NCI-H1048 (cell line): ENCODE measurements around the gene TM9SF1.
"Not testable (repeated sequence)": the region's sequence is repeated elsewhere in the genome, so short reads cannot be mapped to it uniquely, and the experiment has no call there.

Source experiments
- DNase-seq: peaks from one replicate; lab custom pipeline; 2025; lab: John Stamatoyannopoulos, UW

TM9SF1 gene

GRCh38 chr14:24222987-24223386 is 27.7 kb upstream of the TM9SF1 start:
- not testable (repeated sequence) for DNase-seq

DNA sequence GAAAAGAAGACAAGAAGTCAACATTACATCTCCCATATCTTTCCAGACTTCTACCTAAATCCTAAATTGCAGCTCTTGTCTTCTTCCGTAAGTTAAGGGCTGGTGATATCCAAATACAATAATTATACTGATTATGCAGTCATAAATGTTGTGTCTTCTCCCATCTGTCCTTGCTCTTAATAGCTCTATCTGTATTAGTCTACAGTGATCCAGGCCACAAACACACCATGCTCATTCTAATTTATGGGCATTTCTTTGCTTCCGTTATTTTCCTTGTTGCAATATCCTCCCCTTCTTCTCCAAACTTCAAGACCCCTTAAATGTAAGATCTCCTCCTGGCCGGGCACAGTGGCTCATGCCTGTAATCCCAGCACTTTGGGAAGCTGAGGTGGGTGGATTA is 24.3 kb upstream of the TM9SF1 start:
- DNase-seq, result no peak

- no peak for DNase-seq
Measured at GRCh38 chr14:24219080-24219479, 23.8 kb upstream of the TM9SF1 start.

- not testable (repeated sequence) for DNase-seq
Measured at GRCh38 chr14:24216876-24217275, 21.6 kb upstream of the TM9SF1 start.

DNA sequence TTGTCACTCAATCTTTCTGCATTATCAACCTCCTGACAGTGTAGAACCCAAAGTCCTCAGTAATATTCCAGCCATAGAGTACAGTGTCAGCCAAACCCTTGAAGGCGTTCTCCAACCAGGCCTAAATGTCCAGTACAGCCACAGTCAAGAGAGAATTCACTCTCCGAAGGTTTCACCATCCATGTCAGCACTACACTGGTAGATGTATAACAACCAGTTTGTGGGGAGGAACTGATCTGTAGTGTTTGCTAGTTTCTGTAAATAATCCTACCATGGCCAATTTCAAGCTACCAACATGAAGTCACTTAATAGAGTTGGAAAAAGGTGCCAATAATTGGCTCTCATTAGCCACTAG is 21.1 kb upstream of the TM9SF1 start:
- DNase-seq, result no peak

DNA sequence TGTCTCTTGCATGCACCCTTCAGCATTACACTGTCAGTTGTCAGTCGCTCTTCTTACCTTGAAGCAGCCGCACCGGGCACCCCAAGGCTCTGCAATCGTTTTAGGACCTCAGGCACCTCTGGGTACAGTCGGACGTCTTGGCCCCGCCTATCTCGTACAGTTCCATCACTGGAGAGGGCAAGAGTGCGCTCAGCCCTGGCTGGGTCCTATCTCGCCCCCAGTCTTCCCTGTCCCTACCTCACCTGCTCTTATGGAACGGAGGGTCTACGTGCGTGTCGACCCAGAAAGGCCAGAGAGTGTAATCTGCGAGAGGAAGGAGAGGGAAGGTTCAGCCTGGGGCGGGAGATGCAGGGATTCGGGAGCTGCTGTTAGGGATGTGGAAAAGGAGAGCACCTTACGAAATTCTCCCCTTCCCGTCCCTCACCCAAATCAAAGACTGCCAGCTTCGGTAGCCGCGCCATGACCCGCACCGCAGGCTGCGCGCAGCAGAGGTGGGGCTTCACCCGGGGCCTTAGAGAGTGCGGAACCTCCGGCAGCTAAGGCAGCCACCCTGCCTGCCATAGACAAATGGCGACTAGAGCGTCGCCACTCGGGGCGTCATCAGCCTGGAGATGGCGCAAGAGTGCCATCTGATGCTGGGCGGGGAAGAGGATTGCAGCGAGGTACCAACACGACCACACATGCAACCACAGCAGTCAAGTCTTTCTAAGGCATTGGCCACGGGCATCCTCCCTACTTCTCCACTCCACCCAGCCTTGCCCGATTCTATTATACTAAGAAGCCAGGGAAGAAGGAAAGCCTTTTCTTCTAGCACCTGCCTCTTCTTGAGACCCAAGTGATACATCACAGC is 20.5 kb upstream of the TM9SF1 start, which contains the start of gene MDP1:
TSS of gene MDP1 (minus strand) at position 572 of the 850 bp plus-strand sequence. CDS start at position 461, 111 bp downstream.
- peak; percentile 64 for DNase-seq

GRCh38 chr14:24213866-24214662 is 18.8 kb upstream of the TM9SF1 start:
- DNase-seq, result no peak

DNA sequence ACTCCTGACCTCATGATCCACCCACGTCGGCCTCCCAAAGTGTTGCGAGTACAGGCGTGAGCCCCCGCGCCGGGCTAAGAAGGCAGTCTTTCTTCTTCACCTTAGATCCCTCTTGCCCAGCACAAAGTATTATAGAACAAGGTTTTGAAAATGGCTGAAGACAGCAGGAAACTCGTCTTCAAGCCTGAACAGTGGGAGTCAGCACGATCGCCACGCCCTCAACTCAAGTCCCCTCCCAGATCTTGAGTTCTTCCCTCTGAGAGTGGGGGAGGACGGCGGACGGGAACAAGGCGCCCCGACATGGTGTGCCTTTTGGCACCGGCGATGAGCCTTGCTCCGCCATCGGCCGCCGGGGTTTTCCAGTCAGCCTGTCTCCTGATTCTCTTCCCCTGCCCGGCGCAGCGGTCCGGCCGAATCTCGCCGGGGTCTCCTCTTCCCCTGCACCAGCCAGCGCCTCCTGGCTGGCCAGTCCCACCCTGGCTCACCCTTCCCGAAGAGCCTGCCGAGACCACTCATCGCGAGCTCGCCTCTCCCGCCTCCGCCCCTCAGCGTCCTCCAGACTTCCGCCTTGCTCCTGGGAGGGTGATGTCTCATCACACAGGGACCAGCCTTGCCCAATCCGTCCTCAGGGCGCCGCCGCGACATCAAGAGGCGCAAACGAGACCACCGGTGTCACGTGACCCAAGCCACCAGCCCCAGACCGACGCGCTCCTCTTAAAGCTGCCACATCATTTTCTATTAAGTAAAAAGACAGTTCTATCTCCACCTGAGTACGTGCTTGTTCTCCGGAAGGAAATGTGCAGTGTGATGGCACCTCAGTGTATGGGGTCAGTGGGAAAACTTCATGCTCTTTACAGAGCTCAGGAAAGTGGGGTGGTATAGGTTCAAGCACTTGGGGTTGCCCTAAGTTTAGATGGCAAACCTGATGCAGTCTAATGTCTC is 18.0 kb upstream of the TM9SF1 start, which contains the start of gene CHMP4A:
TSS of gene CHMP4A (minus strand) at position 565 of the 942 bp plus-strand sequence. CDS start at position 516, 49 bp downstream.
- DNase-seq, result peak; percentile 95

DNA sequence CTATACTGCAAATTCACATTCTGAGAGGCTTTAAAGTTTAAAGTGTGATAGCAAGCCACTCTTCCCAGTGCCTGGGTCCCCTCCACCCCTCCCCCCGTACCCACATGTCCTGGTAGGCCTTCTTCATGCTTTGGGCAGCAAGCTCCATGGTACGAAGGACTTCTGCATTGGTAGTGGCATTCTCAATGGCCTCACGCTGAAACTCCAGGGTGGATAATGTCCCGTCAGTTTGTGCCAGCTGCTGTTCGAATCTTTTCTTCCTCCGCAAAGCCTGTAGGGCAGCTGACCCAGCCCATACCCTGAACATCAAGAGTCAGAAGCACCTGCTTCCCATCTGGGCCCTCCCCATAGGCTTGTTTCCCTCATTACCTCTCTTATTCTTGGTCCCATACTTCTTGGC is 16.1 kb upstream of the TM9SF1 start:
- no peak for DNase-seq

GRCh38 chr14:24207625-24208024 is 12.4 kb upstream of the TM9SF1 start:
- no peak for DNase-seq

DNA sequence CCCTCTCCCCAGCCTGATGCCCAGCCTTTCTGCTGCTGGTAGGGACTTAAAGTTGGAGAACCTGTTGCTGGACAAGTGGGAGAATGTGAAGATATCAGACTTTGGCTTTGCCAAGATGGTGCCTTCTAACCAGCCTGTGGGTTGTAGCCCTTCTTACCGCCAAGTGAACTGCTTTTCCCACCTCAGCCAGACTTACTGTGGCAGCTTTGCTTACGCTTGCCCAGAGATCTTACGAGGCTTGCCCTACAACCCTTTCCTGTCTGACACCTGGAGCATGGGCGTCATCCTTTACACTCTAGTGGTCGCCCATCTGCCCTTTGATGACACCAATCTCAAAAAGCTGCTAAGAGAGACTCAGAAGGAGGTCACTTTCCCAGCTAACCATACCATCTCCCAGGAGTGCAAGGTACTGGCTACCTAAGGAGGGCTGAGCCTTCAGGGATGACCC is 11.9 kb upstream of the TM9SF1 start:
- no peak for DNase-seq

- DNase-seq, result no peak
Measured at GRCh38 chr14:24206260-24207103, 11.2 kb upstream of the TM9SF1 start.

DNA sequence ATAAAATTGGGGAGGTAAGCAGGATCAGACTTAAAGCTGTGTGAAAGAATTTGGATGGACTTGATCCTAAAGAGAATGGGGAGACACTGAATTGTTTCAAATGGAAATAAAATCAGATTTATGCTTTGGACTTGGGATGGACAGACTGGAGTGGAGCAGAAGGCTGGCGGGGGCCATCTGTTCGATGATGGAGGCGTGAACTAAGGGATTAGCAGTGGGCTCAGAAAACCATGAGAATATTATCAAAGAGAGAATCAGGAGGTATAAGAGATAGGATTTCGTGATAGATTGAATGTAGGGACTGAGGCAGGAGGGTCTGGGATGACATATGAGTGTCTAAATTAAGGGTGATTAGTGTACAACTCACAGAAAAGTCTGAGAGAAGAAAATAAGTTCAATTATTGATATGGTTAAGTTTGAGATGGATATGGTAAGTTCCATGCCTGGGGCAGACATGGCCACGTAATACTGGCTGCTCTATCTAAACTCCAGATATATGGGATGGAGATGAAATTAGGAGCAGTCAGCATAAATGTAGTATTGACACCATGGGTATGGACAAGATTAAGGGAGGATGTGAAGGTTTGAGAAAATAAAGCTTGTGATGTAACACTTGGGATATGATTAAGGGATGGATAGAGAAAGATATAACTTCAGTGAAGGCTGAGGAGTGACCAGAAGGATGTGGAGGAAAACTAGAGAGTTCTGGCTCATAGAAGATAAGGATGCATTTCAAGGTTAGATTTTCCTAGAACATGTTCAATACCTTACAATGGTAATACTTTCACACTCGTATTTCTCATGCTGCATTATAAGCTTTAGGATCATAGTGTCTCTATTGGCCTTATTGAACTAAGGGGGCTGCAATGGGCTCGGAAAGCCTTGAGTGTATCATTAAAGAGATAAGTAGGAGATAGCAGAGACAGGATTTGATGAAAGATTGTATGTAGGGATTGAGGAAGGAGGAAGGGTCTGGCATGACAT is 9.2 kb upstream of the TM9SF1 start:
- no peak for DNase-seq

- DNase-seq, result not testable (repeated sequence)
Measured at GRCh38 chr14:24203249-24203886, 8.1 kb upstream of the TM9SF1 start.

DNA sequence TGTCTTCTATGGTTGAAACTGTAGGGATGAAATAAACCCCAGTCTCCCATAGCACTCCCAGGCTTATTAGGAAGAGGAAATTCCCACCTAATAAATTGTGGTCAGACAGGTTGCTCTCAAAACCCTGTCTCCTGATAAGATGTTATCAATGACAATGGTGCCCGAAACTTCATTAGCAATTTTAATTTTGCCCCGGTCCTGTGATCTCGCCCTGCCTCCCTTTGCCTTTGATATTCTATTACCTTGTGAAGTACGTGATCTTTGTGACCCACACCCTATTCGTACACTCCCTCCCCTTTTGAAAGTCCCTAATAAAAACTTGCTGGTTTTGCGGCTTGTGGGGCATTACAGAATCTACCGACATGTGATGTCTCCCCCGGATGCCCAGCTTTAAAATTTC is 7.3 kb upstream of the TM9SF1 start:
- DNase-seq, result not testable (repeated sequence)

- no peak for DNase-seq
Measured at GRCh38 chr14:24198814-24199524, 3.7 kb upstream of the TM9SF1 start.

DNA sequence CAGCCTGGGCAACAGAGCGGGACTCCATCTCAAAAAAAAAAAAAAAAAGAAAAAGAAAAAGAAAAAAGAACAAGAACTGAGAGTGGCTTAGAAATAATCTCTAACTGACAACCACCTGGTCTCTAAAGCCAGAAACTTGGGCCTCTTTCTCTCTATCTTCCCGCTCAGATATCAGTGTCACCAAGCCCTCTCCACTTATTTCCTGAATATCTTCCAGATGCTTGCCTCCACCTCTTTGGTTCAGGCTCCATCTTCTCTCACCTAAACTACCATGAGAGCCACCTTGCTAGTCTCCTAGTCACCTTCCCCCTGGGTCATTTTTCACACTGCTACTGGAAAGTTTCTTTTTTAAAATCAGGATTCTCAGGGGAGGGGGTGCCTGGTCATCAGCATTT is 1.8 kb upstream of the TM9SF1 start:
- no peak for DNase-seq
